NCI-H82 (cell line): ENCODE results near the gene SNAP23.
"Not testable (repeated sequence)": the region's sequence is repeated elsewhere in the genome, so short reads cannot be mapped to it uniquely, and the experiment has no call there.

Experiments used
- DNase-seq: peaks from one replicate; lab custom pipeline; 2025; lab: John Stamatoyannopoulos, UW

Gene SNAP23

DNA sequence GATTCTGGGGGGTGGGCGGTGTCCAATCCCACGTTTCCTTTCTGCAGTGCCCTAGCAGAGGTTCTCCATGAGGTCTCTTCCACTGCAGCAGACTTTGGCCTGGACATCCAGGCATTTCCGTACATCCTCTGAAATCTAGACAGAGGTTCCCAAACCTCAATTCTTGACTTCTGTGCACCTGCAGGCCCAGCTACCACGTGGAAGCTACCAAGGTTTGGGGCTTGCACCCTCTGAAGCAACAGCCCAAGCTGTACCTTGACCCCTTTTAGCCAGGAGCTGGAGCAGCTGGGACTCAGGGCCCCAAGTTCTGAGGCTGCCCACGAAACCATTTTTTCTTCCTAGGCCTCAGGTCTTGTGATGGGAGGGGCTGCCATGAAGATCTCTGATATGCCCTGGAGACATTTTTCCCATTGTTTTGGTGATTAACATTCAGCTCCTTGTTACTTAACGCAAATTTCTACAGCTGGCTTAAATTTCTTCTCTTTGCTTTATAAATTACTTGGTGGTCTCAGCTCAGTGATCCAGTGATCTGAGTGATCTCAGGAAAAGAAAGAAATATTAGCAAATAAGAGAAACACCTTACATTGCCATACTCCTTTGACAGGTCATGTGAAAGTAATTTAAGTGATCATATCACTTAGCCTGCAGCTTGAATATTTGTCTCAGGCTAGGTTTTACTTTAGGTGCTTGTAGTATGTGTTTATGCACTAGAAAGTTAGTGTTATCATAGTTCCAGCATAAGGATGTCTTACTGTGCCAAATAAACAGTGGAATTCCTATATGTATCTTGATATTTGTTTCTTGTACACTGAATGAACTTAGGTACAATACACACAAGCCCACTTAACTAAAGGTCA is 3.0 kb downstream of the SNAP23 start:
- no peak for DNase-seq

DNA sequence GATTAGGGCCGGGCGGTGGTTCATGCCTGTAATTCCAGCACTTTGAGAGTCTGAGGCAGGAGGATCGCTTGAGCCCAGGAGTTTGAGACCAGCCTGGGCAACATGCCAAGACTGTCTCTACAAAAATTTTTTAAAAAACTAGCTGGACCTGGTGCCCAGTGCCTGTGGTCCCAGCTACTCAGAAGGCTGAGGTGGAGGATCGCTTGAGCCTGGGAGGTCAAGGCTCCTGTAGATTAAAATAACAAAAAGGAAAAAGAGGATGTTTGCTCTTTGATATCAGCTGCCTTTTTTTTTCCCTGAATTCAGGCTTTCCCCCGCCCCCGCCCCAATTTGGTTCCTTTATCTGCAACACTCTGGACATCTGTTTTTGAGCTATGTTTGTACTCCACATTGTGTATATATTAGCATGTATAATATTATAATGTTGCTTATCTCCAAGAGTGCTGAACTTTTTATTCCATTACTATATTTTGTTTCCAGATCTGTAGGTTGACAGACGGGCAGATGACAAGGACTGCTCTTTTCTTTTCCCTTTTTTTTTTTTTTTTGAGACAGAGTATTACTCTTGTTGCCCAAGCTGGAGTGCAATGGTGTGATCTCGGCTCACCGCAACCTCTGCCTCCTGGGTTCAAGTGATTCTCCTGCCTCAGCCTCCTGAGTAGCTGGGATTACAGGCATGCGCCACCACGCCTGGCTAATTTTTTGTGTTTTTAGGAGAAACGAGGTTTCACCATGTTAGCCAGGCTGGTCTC is 4.6 kb downstream of the SNAP23 start:
- peak; percentile 21 for DNase-seq

DNA sequence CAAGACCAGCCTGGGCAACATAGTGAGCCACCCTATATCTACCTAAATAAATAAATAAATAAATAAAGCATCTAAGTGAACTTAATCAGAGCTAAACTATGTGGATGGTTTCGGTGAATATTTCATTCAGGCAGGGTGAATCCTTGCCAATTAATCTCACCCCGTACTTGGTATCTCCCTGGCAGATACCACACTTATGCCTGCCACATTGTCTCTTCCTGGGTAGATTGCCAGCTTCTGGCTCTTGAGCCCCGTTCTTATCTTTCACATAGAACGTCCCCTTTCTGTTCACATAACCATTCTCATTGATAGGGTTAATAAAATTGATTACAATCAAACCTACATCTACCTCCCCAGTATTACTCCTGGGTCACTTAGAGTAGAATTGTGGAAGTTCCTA is 7.0 kb downstream of the SNAP23 start:
- DNase-seq, result no peak

GRCh38 chr15:42503825-42504224 is 8.4 kb downstream of the SNAP23 start:
- no peak for DNase-seq

DNA sequence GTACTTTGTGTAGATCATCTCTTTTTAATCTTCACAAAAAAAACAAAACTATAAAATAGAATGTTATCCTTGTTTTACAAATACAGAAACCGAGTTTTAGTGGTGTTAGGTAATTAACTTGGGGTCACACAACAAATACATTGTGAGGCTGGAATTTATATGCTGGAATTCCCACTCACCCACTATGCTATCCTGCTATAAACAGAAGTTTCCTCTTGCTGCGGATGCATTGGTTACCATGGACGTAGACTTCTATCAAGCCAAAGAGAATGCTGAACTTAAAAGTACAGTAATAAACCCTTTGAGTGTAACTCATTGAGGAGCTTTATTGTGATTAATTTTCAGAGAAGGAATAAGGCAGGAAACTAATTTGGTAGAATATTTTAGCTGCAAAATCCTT is 9.2 kb downstream of the SNAP23 start:
- no peak for DNase-seq

DNA sequence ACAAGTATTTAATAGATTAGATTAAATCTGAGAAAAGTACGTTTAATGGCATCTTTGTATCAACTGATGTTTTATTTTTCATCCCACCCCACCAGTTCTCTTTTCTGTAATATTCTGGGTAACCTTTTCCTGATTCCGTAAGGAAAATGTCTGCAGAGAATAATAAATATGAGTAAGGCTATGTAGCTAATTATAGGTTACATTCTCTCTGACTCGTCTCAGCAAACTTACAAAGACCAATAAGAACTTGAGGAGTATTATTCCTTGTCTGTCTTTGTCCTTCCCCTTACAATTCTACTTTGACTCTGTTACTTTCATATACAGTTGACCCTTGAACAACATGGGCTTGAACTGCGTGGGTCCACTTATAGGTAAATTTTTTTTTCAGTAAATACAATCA is 12.1 kb downstream of the SNAP23 start:
- no peak for DNase-seq

- no peak for DNase-seq
Measured at GRCh38 chr15:42508263-42508690, 12.8 kb downstream of the SNAP23 start.

- no peak for DNase-seq
Measured at GRCh38 chr15:42510258-42511006, 15.0 kb downstream of the SNAP23 start.

GRCh38 chr15:42511007-42511391 is 15.6 kb downstream of the SNAP23 start:
- DNase-seq, result no peak

GRCh38 chr15:42523331-42523730 is 27.9 kb downstream of the SNAP23 start:
- DNase-seq, result no peak

DNA sequence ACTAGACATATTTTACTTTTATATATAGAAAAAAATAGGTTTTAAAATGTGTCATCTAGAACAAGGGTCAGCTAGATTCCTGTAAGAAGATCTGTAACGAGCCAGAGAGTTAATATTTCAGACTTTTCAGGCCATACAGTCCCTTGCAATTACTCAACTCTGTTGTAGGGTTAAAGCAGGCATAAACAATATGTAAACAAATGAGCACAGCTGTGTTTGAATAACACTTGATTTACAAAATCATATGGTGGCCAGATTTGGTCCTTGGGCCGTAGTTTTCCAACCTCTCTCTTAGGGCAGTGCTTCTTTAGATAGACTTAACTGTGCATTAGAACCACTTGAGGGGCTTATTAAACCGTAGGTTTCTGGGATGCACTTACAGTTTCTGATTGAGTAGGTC is 33.5 kb downstream of the SNAP23 start:
- DNase-seq, result no peak

GRCh38 chr15:42533246-42533645 is 37.8 kb downstream of the SNAP23 start:
- no peak for DNase-seq

GRCh38 chr15:42544853-42545629 is 49.6 kb downstream of the SNAP23 start:
- DNase-seq, result no peak

DNA sequence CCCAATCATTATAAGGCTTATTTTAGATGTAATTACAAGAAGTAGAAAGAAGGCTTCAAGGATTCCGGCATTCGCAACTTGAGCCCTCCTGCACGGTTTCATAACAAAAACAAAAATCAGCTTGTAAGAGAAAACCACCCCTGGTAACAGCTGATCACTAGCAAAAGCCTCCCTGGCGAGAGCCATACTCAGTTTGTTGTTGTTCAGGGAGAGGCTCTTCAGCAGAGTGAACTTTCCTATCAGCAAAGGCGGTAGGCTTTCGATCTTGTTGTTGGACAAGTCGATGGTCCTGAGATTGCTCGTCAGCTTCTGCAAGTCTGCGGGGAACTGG is 52.4 kb downstream of the SNAP23 start:
- peak; percentile 63 for DNase-seq

DNA sequence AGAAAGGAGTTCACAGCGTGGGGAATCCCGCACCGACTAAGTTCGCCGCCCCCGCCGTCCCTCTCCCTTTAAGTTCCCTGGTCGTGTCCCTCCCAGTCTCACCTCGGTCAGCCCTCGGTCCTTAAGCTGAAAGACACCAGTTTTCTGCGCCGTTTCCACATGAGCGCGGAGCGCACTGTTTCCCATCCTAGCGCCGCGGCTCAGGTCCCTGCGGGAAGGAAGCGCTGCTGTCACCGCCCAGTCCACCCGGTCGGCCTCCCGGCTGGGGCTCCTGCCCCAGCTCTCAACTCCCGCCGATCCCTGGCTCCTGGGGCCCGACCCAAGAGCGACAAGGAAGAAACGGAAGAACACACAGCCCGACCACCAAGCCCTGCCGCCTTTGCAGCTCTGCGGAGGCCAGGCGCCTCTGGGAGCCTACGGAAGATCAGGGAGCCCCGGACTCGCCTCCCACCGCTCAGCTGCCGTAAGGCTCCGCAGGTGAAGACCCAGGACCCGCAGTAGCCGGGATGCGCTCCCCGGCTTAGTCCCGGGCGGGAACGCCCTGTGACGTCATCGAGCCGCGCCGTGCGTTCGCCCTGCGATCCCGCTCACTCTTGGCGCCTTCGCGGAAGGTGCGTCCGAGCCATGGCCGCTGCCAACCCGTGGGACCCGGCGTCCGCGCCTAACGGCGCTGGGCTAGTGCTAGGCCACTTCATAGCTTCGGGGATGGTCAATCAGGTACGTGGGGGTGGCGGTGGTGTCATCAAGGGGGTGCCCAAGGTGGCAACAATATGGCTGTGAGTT is 53.0 kb downstream of the SNAP23 start, which contains the start of the genes HAUS2 and LRRC57:
TSS of gene HAUS2 (plus strand) at position 590 of the 783 bp plus-strand sequence. CDS start at position 625, 35 bp downstream.
TSS of gene LRRC57 (minus strand) at position 545 of the 783 bp plus-strand sequence. CDS start at position 186, 359 bp downstream.
- peak; percentile 93 for DNase-seq

DNA sequence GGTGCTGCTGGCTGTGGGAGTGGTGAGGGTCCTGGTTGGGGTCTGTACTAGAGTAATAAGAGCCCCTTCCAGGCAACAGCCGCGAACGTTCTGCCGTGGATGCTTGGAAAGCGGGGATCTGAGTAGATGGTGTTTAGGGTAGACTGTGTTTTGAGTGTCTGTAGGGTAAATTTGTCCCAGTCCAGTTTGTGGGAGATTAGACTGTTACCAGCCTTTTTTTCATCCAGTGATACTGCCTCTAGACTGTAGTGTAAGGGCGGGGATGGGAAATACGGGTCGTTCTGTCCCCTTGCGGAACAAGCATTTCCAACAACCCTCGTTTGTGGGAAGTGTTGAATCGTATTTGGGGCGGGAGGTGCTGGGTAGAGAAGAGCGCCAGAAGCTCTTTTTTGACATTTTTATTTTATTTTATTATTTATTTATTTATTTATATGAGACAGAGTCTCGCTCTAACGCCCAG is 53.6 kb downstream of the SNAP23 start:
- DNase-seq, result peak; percentile 78

- no peak for DNase-seq
Measured at GRCh38 chr15:42549741-42550392, 54.4 kb downstream of the SNAP23 start.

GRCh38 chr15:42553554-42553953 is 58.1 kb downstream of the SNAP23 start:
- no peak for DNase-seq

DNA sequence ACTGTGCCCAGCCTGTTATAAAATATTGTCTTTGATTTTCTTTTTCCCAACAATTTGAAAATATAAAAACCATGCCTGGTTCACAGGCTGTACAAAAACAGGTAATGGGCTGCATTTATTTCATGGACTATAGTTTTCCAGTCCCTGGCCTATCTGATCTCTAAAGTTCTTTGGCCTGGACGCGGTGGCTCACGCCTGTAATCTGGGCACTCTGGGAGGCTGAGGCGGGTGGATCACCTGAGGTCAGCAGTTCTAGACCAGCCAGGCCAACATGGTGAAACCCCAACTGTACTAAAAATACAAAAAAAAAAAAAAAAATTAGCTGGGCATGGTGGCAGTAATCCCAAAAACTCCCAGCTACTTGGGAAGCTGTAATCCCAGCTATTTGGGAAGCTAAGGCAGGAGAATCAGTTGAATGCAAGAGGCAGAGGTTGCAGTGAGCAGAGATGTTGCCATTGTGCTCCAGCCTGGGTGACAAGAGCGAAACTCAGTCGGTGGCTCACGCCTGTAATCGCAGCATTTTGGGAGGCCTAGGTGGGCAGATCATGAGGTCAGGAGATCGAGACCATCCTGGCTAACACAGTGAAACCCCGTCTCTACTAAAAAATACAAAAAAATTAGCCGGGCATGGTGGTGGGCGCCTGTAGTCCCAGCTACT is 61.2 kb downstream of the SNAP23 start:
- DNase-seq, result not testable (repeated sequence)

DNA sequence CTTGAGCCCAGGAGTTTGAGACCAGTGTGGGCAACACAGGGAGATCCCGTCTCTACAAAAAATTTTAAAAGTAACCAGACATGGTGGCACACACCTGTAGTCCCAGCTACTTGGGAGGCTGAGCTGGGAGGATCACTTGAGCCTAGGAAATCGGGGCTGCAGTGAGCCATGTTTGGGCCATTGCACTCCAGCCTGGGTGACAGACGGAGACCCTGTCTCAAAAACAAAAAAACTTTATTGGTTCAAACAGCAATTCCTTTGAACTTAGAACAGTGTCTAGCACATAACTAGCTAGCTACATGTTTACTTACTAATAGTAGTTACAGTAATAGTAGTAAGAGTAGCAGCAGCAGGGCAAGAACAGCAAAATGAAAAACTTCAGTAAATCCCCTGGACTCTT is 63.3 kb downstream of the SNAP23 start:
- no peak for DNase-seq
